NCI-H1694 treated with DMSO at 0.1 percent for 48 hours (cell line): Measurements from ENCODE around the gene PRKCA.
"Not testable (repeated sequence)": the region's sequence is repeated elsewhere in the genome, so short reads cannot be mapped to it uniquely, and the experiment has no call there.

Source experiments
- DNase-seq: peaks from one replicate; lab custom pipeline; 2025; lab: John Stamatoyannopoulos, UW

Gene PRKCA

DNA sequence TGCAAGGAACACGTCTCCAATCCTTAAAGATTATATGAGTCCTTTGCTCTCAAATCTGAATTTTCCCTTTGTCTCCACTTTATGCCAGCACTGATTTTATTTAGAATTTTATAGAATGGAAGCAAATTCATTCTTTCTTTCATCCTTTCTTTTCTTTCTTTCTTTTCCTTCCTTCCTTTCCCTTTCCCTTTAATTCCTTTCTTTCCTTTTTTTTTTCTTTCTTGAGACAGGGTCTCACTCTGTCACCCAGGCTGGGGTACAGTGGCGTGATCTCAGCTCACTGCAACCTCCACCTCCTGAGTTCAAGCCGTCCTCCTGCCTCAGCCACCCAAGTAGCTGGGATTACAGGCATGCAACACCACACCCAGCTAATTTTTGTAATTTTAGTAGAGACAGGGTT lies 187.2 kb downstream of the PRKCA start:
- DNase-seq = not testable (repeated sequence)

DNA sequence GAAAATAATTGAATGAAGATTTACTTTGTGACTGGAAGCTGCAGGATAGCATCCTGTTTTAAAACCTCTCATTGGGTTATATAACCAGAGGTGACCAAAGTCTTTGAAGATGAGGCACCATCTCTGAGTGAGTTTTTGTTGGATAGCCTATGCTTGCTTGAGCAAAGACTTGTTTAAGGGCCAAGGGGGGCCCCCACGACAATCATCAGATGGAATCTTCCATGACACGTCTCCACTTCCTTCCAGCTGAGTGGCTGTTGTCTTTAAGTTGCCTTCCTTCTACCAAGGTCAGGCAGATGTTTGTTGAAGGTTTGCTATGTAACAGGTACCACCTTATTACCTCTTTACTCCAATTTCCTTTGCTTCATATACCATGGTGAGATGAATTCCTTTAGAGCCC lies 188.8 kb downstream of the PRKCA start:
- no peak for DNase-seq

DNA sequence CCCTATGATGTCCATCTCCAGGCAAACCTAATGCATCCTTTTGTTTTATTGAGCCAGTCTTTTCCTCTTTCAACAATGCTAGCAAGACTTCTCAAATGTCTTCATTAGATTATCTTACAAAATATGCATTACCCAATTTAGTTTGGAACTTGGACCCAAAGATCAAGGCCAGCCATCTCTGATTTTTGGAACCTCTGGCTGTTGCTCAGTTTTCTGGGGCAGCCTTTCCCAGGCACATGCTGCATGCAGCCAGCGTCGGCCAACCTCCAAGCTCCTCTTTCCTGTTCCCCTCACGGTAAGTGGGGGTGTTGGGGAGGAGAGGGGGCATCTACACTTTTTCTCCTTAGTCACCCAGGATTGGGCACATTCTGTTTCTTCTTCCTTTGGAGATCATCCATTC lies 189.3 kb downstream of the PRKCA start:
- no peak for DNase-seq

GRCh38 chr17:66492080-66492479 lies 189.7 kb downstream of the PRKCA start:
- no peak for DNase-seq

- no peak for DNase-seq
These were observed 190.2 kb downstream of the PRKCA start for GRCh38 chr17:66492561-66493005.

- no peak for DNase-seq
These were observed 191.0 kb downstream of the PRKCA start for GRCh38 chr17:66493283-66494019.

DNA sequence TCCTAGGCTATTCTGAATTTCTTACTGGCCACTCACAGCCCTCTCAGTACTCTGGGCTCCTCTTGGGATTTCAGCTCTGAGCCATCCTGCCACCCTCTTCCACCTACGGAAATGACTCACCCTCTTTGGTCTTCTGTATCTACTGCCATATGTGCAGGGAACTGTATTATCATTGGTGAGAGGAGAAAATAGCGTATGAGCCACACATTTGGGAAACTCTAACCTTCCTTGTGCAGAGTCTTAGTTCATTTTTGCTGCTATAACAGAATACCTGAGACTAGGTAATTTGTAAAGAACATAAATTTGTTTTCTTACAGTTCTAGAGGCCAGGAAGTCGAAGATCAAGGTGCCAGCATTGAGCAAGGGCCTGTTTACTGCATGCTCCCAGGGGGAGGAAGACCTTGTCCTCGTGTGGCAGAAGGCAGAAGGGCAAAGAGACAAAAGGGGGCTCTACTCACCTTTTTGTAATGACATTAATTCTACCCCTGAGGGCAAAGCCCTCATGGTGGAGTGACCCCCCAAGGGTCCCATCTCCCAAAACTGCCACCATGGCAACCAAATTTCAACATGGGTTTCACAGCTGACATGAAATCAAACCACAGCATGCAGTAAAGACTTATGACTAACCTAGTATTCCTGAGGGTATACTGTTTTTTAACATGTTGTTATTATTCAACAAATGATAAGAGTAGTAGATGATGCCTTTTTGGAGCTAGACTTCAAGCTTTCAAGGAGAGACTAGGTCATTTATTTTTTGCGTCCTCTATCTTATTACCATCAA lies 191.8 kb downstream of the PRKCA start:
- peak; percentile 4 for DNase-seq

GRCh38 chr17:66495035-66495434 lies 192.6 kb downstream of the PRKCA start:
- DNase-seq = no peak

- no peak for DNase-seq
These were observed 193.9 kb downstream of the PRKCA start for GRCh38 chr17:66496306-66496705.

- no peak for DNase-seq
These were observed 196.2 kb downstream of the PRKCA start for GRCh38 chr17:66498580-66498979.

- no peak for DNase-seq
These were observed 204.2 kb downstream of the PRKCA start for GRCh38 chr17:66506641-66507040.

DNA sequence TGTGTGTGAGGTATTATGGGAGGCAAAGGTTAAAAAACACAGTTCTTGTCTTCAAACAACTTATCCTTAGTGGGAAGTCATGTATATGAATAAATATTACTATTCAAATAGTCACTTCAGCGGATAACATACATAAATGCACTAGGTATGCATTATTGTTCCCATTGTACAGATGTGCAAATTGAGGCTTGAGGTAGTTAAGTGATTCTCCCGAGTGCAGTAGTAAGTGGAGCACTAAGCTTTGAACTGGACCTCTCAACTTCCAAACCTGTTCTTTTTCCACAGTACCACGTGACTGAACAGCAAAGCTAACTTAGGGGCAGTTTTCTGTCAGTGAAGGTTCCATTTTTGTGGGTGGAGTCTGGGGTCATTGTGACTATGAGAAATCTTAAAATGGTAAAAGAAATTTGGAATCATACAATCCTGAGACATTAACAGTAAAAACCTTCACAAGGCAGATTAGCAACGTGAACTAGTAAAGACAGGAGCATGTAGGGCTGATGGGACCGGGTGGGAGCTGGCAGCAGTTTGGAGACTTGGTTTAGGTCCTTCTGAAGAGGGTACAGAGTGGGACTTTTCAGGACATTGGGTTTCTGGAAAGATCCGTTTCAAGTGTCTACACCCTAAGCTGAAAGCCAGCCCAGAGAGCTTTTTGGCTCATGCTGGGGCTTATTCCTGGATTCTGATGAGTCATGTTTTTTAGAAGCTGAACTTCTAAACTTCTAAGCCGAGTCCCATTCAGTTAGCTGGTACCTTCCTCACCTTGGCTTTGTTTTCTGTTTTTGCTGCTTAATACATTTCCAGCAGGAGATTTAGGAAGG lies 204.9 kb downstream of the PRKCA start:
- DNase-seq = no peak

DNA sequence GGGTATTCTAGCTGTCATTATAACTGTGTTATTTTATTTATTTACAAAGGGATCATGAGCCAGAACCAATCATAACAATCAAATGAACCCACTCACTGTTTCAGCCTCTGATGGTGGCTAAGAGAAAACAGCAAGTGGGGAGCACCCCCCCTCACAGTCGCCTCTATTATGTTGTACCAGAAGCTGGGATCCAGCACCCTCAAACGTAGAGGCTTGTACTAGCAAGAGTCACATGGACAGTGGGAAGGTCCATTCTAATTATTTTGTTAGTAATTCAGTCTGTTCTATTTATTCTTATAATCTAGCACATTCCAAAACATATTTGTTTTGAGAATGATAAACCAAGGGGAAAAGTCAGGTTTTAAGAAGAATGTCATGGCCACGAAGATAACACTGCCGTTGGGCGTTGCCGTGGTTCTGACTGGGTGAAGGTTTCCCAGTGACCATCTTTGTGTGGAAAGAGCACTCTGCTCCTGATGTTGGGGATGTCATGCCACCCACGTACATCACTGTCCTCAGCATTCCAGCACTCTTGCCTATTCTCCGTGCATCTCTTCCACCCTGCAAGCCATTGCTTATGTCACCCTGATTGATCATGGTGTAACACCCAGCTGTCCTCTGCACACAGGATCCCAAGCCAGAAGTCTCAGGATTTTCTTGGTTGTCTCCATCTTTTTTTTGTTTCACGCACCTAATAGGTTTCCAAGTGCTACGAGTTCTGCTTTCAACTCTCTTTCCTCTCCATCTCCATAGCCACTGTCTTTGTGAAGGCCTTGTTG lies 205.8 kb downstream of the PRKCA start:
- no peak for DNase-seq

DNA sequence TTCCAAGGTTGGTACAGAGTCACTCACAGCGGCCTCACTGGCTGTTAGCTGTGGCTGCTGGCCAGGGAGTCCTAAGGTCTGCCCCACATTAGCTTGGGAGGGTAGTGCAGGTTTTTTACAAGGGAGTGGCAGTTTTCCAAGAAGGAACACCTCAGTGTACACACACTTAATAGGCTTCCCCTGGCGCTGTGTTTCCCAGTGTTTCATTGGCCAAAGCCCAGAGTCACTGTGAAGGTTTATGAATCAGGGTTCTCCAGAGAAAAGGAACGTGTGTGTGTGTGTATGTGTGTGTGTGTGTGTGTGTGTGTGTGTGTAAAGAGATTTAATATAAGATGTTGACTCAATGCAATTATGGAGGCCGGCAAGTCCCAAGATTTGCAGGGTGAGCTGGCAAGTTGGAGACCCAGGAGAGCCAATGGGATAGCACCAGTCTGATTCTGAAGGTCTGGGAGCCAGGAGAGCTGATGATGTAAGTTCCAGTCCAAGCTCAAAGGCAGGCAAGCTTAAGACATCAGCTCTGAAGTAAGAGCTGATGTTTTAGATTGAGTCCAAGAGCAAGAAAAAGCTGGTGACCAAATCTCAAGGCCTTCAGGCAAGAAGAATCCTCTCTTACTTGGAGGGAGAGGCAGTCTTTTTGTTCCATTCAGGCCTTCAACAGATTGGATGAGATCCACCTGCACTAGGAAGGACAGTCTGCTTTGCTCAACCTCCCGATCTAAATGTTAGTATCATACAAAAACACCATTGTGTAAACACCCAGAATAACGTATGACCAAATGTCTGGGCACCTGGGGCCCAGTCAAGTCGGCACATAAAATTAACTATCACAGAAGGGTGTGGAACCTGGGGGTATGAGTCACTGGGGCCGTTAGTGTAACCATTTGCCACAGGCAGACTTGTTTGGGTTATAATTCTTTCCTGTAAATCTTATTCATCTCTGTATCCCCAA lies 206.8 kb downstream of the PRKCA start:
- DNase-seq = no peak

DNA sequence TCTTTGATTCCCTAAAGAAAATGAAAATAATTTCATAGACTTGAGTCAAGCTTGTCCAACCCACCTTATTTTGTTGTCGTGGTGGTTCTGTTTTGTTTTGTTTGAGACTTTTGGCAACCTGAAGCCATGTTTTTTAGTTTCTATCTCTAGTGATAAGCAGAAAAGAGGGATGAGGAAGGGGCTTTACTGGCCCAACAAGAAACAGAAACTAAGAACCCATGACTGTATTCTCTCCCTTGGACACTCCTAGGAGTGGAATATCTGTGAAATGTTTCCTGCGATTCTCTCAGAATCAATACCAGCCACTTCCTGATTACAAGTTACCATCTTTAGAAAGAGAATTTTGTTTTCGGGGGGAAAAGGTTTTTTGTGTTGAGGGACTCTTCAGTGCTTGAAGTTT lies 207.5 kb downstream of the PRKCA start:
- DNase-seq = no peak

- DNase-seq = no peak
These were observed 208.7 kb downstream of the PRKCA start for GRCh38 chr17:66511135-66511534.

- DNase-seq = no peak
These were observed 211.9 kb downstream of the PRKCA start for GRCh38 chr17:66514227-66514806.

- no peak for DNase-seq
These were observed 213.6 kb downstream of the PRKCA start for GRCh38 chr17:66515974-66516373.

- no peak for DNase-seq
These were observed 215.1 kb downstream of the PRKCA start for GRCh38 chr17:66517336-66518009.

- no peak for DNase-seq
These were observed 215.7 kb downstream of the PRKCA start for GRCh38 chr17:66518108-66518507.
